GM19328 (cell line): ENCODE measurements around the gene S100A12.

Experiments used
- ATAC-seq: cut with Tn5 transposase; IDR thresholded peaks from one replicate; pipeline ENCODE4 v1.9.1; 2021; ENCODE audit warnings: mild to moderate bottlenecking, moderate library complexity; ENCODE audit not compliant: unreplicated experiment

The S100A12 gene

GRCh38 chr1:153370146-153370545 lies 5.3 kb downstream of the S100A12 start:
- no peak for ATAC-seq

DNA sequence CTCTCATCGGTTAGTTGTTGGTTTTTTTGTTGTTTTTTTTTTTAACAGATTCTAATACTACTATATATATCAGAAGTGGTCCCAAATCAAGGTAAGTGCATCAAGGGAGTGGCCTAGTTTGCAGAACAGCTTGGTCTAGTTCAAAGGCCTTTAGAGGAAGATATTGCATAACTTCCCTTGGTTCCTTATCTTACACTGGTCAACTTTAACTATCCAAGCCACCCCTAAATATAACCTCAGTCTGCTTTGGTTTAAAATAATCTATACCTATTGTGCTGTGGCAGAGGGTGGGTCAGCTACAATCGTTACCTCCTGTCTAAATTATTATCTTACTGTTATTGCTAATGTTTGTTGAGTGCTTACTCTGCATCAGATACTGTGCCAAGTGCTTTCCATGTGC lies 6.9 kb downstream of the S100A12 start:
- no peak for ATAC-seq

DNA sequence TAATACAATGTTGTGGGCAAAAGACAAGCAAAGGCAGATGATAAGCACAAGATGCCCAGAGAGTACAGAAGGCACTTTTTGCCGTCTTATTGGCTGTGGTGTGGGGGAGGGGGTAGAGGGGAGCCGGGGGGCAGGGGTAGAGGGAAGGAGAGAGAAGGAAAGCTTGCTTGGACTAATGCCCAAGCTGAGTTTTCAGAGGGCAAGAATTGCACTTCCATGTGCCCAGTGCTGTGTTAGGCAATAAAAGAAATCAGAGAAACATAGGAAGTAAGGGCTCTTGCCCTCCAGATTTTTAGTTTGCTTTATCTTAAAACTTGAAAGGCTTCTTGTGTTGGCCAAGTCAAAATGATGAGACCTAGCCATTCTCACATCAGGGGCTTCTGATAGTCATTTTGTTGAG lies 8.3 kb downstream of the S100A12 start:
- no peak for ATAC-seq

GRCh38 chr1:153366261-153366660 lies 9.2 kb downstream of the S100A12 start:
- ATAC-seq = no peak

GRCh38 chr1:153365696-153366095 lies 9.7 kb downstream of the S100A12 start:
- ATAC-seq = no peak

GRCh38 chr1:153364766-153365666 lies 10.4 kb downstream of the S100A12 start:
- no peak for ATAC-seq

- no peak for ATAC-seq
Measured at GRCh38 chr1:153364156-153364555, 11.3 kb downstream of the S100A12 start.

- ATAC-seq = no peak
Measured at GRCh38 chr1:153363641-153364040, 11.8 kb downstream of the S100A12 start.

GRCh38 chr1:153362187-153362775 lies 13.1 kb downstream of the S100A12 start:
- no peak for ATAC-seq

GRCh38 chr1:153361480-153362109 lies 13.8 kb downstream of the S100A12 start:
- no peak for ATAC-seq

GRCh38 chr1:153360592-153361479 lies 14.6 kb downstream of the S100A12 start:
- ATAC-seq = no peak

- ATAC-seq = no peak
Measured at GRCh38 chr1:153360190-153360589, 15.2 kb downstream of the S100A12 start.

GRCh38 chr1:153359241-153359640 lies 16.2 kb downstream of the S100A12 start:
- ATAC-seq = no peak

GRCh38 chr1:153358691-153358975 lies 16.8 kb downstream of the S100A12 start:
- no peak for ATAC-seq

GRCh38 chr1:153357853-153358690 lies 17.3 kb downstream of the S100A12 start, which contains the start of gene S100A9:
TSS of gene S100A9 (plus strand) at chr1:153357854. CDS start at chr1:153358284, 430 bp downstream.
- no peak for ATAC-seq

DNA sequence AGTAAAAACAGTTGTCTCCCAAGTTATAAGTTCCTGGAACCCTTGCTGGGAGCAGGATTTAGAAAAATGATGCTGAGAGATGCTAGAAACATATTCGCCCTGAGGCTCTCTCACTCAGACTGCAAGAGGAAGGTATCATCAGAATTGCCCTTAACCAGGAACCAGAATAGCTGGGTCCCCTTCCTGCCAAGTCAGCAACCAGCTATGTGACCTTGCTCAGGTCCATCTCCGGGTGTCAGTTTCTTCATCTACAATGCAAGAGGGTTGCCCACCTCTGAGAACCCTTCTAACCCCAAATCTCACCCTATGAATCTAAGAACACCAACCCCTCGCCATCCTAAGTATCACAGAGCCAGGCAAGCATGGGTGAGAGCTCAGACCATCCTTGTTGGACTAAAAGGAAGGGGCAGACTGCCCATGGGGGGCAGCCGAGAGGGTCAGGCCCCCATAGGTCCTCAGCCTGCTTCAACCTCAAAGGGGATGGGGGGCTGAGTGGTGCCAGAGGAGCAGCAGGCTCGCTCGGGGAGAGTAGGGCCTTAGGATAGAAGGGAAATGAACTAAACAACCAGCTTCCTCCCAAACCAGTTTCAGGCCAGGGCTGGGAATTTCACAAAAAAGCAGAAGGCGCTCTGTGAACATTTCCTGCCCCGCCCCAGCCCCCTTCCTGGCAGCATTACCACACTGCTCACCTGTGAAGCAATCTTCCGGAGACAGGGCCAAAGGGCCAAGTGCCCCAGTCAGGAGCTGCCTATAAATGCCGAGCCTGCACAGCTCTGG lies 18.2 kb downstream of the S100A12 start:
- ATAC-seq = no peak

DNA sequence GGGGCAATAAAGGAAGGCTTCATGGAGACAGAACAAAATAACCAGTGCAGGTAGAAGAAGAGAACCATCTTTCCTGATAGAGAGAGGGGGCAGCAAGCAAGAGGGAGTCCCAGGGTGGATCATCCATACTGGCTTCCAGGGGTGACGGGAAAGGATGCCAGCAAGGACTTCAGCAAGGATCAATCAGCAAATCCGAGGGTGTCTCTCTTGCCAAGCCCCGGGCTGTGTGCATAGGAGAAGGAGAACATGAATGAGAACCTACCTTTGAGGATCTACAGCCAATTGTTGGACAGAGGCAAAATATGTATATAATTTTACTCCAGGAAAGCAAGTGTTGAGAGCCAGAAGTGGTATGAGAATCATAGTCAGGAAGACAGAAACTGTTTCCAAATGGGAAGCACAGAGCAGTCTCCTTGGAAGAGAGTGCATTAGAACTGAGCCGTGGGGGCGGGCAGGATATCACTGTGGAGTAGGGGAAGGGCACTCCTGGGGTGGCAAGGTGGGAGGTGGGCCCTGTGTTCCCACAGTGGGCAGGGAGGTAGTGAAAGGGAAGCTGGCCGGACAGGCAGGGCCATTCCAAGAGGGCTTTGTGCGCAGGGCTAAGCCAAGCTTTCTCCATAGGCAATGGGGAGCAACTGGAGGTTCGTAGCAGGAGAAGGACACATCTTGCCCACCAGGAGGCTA lies 18.9 kb downstream of the S100A12 start:
- ATAC-seq = no peak

- ATAC-seq = no peak
Measured at GRCh38 chr1:153355445-153356071, 19.9 kb downstream of the S100A12 start.
